Transverse colon (tissue), 4 donors: Measurements from ENCODE around the gene NEU2. TPM values are rescaled to one million over a fixed set of nuclear protein-coding genes. Genes with fewer than 3 reads are reported as not detected.

Experiments used
- DNase-seq: peaks from one replicate; pipeline ENCODE4 v3.0.0-alpha.2; 2019
- H3K27ac ChIP-seq, 4 donors: fragments of 200-600 bp; sonication (generic); 2 replicates each; pipeline ENCODE4 v1.5.1; 2016 to 2018; ENCODE audit warnings: inconsistent platforms in 4 of 4
- H3K27me3 ChIP-seq: fragments of 200-600 bp; sonication (generic); 2 replicates; pipeline ENCODE4 v1.5.1; 2017; ENCODE audit warnings: inconsistent platforms
- H3K36me3 ChIP-seq, 4 donors: fragments of 200-600 bp; sonication (generic); 2 replicates each; pipeline ENCODE4 v1.5.1; 2017 to 2019; ENCODE audit warnings: inconsistent platforms in 4 of 4
- H3K4me1 ChIP-seq, 4 donors: fragments of 200-600 bp; sonication (generic); 2 replicates each; pipeline ENCODE4 v1.5.1; 2017 to 2020; ENCODE audit warnings: inconsistent platforms in 4 of 4
- H3K4me3 ChIP-seq, 4 donors: fragments of 200-600 bp; sonication (generic); 1 replicate in 1 of 4; 2 replicates in 3 of 4; pipeline versions ENCODE4 v1.5.1 to v1.6.1; 2017 to 2019; ENCODE audit warnings: inconsistent platforms in 4 of 4
- H3K9me3 ChIP-seq, 2 donors: fragments of 200-600 bp; sonication (generic); 2 replicates each; pipeline ENCODE4 v1.5.1; 2017 to 2019; ENCODE audit warnings: inconsistent platforms in 2 of 2
- EP300 ChIP-seq: sonication (generic); formaldehyde crosslinking; IDR thresholded peaks from one replicate; pipeline ENCODE4 v1.6.1; 2017; ENCODE audit warnings: antibody characterized with exemption, low read depth
- POLR2A ChIP-seq: fragments of 450-650 bp; IDR thresholded peaks from one replicate; pipeline ENCODE4 v1.6.1; 2016; ENCODE audit warnings: antibody characterized with exemption, mild to moderate bottlenecking, moderate library complexity
- POLR2AphosphoS5 ChIP-seq, 3 donors: sonication (generic); formaldehyde crosslinking; IDR thresholded peaks; one replicate each; pipeline ENCODE4 v1.6.1; 2016; ENCODE audit warnings: antibody characterized with exemption in 3 of 3
- WGBS, 2 donors: methylation state at CpG; one replicate each; pipeline ENCODE4 v1.1.5; 2018; ENCODE audit warnings: low coverage in 1 of 2; 5-methylcytosine and 5-hydroxymethylcytosine counted together
- in situ Hi-C, 4 donors: fragments of 200-750 bp; cut with MboI; loops; one replicate each; pipeline versions ENCODE4 v1.15.0 to v1.15.1; 2017; ENCODE audit warnings: low sequenced_read_pairs in 3 of 4, low pct_ligation_motif_present in 1 of 4, low pct_unique_long_range_greater_than_20kb in 1 of 4
- intact Hi-C: fragments of 100-400 bp; cut with DNase I; formaldehyde crosslinking; loops from one replicate; pipeline ENCODE4 v1.15.1; 2023; ENCODE audit warnings: low total_unique reads
- total RNA-seq, 4 donors: library from RNA; depleted of rRNA; stranded (reverse); fragments of >200 nt; gene quantifications; one replicate each; pipeline ENCODE4 v1.1.0, GENCODE V29; 2016
- TF ChIP-seq, protein P1 (sequence below), 5 experiments: fragments of 200-600 bp in 3 of 5; fragments of 450-650 bp in 2 of 5; sonication (generic) in 3 of 5; IDR thresholded peaks; 1 replicate in 2 of 5; 2 replicates in 3 of 5; pipeline ENCODE4 v1.5.1; 2016 to 2017; ENCODE audit warnings: antibody characterized with exemption in 5 of 5, inconsistent platforms in 3 of 5, mild to moderate bottlenecking in 2 of 5, moderate library complexity in 1 of 5

Gene NEU2
- total RNA-seq, 4 donors from 2014 or later: 0.41 TPM; not detected in 3

- intact Hi-C loops (no loop called here), in situ Hi-C loops (no loop called here)
- H3K36me3 ChIP-seq: peaks cover 0 to 2% (median 0%) of the 10 kb centered on the region in 4 donors
- peaks cover 18 to 42% (median 24%) of the 10 kb centered on the region in 4 donors for H3K4me1 ChIP-seq
- DNase-seq: no peak
- no peaks in the 10 kb centered on the region for H3K9me3 ChIP-seq
- peaks cover 5% of the 10 kb centered on the region for H3K27me3 ChIP-seq
- TF ChIP-seq EP300 (no peak), POLR2AphosphoS5 (IDR thresholded peaks at IDR 0.05) (no peak), POLR2A (no peak)
- TF ChIP-seq, protein P1, sequence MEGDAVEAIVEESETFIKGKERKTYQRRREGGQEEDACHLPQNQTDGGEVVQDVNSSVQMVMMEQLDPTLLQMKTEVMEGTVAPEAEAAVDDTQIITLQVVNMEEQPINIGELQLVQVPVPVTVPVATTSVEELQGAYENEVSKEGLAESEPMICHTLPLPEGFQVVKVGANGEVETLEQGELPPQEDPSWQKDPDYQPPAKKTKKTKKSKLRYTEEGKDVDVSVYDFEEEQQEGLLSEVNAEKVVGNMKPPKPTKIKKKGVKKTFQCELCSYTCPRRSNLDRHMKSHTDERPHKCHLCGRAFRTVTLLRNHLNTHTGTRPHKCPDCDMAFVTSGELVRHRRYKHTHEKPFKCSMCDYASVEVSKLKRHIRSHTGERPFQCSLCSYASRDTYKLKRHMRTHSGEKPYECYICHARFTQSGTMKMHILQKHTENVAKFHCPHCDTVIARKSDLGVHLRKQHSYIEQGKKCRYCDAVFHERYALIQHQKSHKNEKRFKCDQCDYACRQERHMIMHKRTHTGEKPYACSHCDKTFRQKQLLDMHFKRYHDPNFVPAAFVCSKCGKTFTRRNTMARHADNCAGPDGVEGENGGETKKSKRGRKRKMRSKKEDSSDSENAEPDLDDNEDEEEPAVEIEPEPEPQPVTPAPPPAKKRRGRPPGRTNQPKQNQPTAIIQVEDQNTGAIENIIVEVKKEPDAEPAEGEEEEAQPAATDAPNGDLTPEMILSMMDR (IDR thresholded peaks at IDR 0.05): no peak
- no peak overlapping the region for H3K27ac ChIP-seq
- WGBS, 2 donors: 81 to 85% methylated on average over 9 to 15 of the region's 15 CpGs
- no peak overlapping the region for H3K4me3 ChIP-seq
Measured at GRCh38 chr2:232984451-232985207, 47.8 kb upstream of the NEU2 start.

GRCh38 chr2:232986155-232986554, 46.3 kb upstream of the NEU2 start:
- in situ Hi-C loops: no loop called here
- Histone ChIP-seq H3K27me3 (peaks cover 5% of the 10 kb centered on the region), H3K36me3 (peaks cover 0 to 2% (median 0%) of the 10 kb centered on the region in 4 donors), H3K4me1 (peaks cover 8 to 29% (median 13%) of the 10 kb centered on the region in 4 donors), H3K9me3 (no peaks in the 10 kb centered on the region), H3K27ac (no peak overlapping the region), H3K4me3 (no peak overlapping the region)
- TF ChIP-seq POLR2A: no peak
- no peak for TF ChIP-seq EP300
- TF ChIP-seq, protein P1 (IDR thresholded peaks at IDR 0.05): no peak
- no peak for TF ChIP-seq POLR2AphosphoS5 (IDR thresholded peaks at IDR 0.05)
- WGBS, 2 donors: 86 to 95% methylated on average over 2 of the region's 2 CpGs
- intact Hi-C loops: no loop called here
- no peak for DNase-seq

DNA sequence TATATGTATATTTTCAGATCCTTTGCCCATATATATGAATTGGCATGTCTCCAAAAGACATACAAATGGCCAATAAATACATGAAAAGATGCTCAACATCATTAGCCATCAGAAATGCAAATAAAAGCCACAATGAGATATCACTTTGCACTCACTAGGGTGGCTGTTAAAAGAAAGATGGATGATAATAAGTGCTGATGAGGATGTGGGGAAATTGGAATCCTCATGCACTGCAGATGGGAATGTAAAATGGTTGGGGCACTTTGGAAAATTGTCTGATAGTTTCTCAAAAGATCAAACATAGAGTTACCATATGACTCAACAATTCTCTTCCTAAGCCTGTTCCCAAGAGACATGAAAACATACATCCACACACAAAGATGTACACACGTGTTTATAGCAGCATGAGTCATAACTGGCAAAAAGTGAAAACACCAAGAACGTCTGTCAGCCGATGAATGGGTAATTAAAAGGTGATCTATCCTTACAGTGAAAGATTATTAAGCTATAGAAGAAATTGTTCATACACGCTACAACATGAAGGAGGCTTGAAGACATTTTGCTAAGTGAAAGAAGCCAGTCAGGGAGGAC, 39.1 kb upstream of the NEU2 start:
- TF ChIP-seq POLR2AphosphoS5 (IDR thresholded peaks at IDR 0.05) (no peak), POLR2A (no peak), EP300 (no peak)
- TF ChIP-seq, protein P1 (IDR thresholded peaks at IDR 0.05): no peak
- DNase-seq: no peak
- peaks cover 5 to 7% (median 6%) of the 10 kb centered on the region in 4 donors for H3K4me1 ChIP-seq
- no peak overlapping the region for H3K4me3 ChIP-seq
- no peak overlapping the region for H3K27ac ChIP-seq
- no peaks in the 10 kb centered on the region for H3K9me3 ChIP-seq
- no peaks in the 10 kb centered on the region for H3K27me3 ChIP-seq
- in situ Hi-C loops: no loop called here
- no peaks in the 10 kb centered on the region for H3K36me3 ChIP-seq
- intact Hi-C loops: no loop called here
- 59 to 64% methylated on average over 4 of the region's 4 CpGs for WGBS, 2 donors

DNA sequence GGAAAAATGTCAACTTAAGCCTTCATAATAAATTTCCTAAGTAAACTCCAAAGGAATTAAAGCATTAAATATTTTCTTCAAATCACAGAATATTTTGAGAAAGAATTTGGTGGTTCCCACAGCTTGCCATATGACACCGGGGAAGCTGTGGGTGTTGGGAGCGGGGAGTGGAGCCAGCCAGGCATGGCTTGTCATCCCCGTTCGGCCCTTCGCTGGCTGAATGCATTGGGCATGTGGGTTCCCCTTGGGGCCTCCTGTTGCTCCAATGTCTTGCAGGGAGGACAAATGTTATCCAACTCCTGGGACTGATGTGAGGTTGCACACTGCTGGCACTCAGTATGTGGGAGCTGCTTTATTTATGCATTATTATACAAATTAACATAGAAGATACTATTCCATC, 38.0 kb upstream of the NEU2 start:
- TF ChIP-seq, protein P1 (IDR thresholded peaks at IDR 0.05): no peak
- no peak for TF ChIP-seq POLR2AphosphoS5 (IDR thresholded peaks at IDR 0.05)
- no peak for TF ChIP-seq EP300
- no peak for TF ChIP-seq POLR2A
- intact Hi-C loops: no loop called here
- 92 to 100% methylated on average over 4 to 5 of the region's 5 CpGs for WGBS, 2 donors
- in situ Hi-C loops: no loop called here
- Histone ChIP-seq H3K9me3 (no peaks in the 10 kb centered on the region), H3K27me3 (no peaks in the 10 kb centered on the region), H3K4me3 (no peak overlapping the region), H3K27ac (no peak overlapping the region), H3K4me1 (no peaks in the 10 kb centered on the region), H3K36me3 (no peaks in the 10 kb centered on the region)
- DNase-seq: no peak
